HG03565 (cell line): ENCODE data around the gene ALDH9A1.
A peak's percentile ranks its signal among the peaks of the same experiment; 100 is the strongest.
"Not testable (repeated sequence)": the region's sequence is repeated elsewhere in the genome, so short reads cannot be mapped to it uniquely, and the experiment has no call there.

Source experiments
- ATAC-seq: cut with Tn5 transposase; IDR thresholded peaks from one replicate; pipeline ENCODE4 v1.9.1; 2021; ENCODE audit warnings: mild to moderate bottlenecking, moderate library complexity; ENCODE audit not compliant: unreplicated experiment

ALDH9A1 gene

DNA sequence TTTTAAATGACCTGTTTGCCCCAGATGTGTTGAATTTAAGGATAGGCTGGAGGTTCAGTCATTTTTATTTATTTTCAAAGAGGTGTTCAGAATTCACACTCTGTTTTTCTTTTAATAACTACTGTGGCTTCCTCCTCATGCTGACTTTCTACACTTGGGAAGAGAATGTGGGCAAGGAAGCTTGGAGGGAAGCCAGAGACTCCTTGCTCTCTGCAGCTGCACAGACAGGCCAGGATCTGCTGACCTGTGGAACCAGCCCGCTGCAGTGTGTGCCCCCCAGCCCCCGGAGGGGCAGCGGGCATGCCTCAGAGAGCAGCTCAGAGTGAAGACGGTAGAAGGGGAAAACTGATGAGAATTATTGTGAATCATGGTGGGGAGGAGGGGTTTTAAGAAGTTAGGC is 50.4 kb downstream of the ALDH9A1 start:
- no peak for ATAC-seq

- ATAC-seq: no peak
Measured at GRCh38 chr1:165647517-165647916, 50.8 kb downstream of the ALDH9A1 start.

DNA sequence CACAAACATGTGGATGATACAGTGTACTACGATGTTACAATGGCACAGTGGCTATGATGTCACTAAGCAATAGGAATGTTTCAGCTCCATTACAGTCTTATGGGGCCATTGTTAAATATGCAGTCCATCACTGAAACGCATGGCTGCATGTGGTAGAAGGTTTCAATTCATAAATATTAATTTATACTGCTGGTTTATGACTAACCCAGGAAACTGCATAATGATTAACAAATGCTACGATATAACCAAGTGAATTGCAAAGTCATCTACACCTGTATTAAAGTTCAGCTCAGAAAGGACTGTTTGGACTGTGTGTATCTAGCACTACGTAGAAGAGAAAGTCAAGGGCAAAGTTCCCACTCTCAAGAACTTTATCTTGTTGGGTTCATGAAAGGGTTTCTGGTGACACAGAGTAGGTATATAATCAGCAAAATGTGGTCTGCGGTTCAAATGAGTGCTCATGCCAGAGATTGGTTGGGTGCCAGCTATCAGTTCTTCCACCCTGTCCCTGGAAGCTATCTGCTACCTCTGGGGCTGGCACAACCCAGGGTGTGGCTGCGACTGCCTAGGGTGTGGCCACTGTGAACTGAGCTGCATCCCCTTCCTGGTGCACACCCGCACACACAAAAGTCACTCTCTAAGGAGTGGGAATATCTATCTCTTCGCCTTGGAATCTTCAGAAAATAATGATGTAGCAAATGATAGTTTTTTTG is 52.6 kb downstream of the ALDH9A1 start:
- no peak for ATAC-seq

DNA sequence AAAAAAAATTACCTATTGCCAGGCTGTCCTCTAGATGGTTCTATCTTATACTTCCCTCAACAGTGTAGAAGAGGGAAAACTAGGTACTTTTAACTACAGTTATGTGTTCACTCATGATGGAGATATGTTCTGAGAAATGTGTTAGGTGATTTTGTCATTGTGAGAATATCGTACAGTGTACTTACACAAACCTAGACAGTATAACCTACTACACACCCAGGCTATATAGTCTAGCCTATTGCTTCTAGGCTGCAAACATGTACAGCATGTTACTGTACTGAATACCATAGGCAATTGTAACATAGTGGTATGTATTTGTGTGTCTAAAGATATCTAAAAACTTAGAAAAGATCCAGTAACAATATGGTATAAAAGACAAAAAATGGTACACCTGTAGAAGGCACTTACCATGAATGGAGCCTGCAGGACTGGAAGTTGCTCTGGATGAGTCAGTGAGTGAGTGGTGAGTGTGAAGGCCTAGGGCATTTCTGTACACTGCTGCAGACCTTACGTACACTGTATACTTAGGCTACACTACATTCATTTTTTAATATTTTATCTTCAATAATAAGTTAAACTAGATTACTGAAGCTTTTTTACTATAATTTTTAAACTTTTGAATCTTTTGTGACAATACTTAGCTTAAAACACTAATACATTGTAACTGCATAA is 54.2 kb downstream of the ALDH9A1 start:
- no peak for ATAC-seq

GRCh38 chr1:165641231-165641987 is 57.0 kb downstream of the ALDH9A1 start:
- ATAC-seq: no peak

DNA sequence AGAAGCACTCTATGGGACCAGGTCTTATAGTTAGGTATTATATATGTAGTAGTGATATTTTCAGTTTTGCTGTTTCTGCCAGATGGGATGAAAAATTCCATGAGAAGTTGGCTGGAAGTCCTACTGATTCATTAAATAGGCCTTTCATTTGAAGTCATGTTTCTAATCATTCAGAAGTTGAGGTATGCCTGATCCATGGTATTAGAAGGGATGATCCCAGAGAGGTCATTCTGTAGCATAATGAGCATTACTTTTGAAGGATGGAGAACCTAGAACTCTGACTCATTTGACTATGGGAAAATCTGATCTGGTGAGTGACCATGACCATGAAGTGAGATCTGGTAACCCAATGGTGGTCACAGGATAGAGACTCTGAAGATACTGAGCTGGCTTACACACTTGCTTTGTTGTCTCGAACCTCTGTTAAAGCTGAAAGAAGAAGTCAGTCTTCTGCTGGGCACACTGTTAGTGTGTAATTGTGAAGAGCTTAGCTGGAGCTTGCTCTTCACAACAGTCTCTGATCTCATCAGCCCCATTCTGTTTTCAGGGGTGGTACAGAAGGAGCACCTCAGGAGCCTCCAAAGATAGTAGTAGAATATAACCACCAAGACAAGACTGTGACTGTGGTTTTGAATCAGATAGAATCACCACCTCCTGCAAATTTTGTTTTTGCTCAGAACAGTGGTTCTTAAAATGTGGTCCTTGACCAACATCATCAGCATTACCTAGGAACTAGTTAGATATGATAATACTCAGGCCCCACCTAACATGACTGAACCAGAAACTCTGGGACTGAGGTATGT is 58.3 kb downstream of the ALDH9A1 start:
- peak; percentile 37 for ATAC-seq

DNA sequence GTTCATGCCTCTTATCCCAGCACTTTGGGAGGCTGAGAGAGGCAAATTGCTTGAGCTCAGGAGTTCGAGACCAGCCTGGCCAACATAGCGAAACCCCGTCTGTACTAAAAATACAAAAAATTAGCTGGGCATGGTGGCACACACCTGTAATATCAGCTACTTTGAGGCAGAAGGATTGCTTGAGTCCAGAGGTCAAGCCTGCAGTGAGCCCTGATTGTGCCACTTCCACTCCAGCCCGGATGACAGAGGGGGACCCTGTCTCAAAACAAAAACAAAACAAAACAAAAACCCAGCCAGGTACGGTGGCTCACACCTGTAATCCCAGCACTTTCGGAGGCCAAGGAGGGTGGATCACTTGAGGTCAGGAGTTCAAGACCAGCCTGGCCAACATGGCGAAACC is 60.2 kb downstream of the ALDH9A1 start:
- ATAC-seq: not testable (repeated sequence)

- ATAC-seq: no peak
Measured at GRCh38 chr1:165637427-165637826, 60.9 kb downstream of the ALDH9A1 start.

DNA sequence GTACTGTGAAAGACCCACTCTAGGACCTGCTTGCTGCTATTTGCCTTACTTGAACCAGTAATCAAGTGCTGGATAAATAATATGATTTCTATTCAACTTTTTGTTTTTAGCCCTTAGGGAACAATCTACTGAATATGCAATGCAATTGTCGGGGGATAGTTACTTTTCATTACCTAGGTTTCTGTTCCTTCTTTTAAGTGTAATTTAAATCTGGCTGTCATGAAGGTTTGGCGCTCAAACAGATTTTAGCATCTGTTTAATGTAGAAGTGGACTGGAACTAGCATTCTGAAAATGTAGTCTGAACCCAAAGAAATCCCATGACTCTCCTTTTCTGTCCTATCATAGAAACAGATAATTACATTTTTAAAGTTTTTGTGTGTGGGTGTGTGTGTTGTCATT is 62.5 kb downstream of the ALDH9A1 start:
- ATAC-seq: no peak

DNA sequence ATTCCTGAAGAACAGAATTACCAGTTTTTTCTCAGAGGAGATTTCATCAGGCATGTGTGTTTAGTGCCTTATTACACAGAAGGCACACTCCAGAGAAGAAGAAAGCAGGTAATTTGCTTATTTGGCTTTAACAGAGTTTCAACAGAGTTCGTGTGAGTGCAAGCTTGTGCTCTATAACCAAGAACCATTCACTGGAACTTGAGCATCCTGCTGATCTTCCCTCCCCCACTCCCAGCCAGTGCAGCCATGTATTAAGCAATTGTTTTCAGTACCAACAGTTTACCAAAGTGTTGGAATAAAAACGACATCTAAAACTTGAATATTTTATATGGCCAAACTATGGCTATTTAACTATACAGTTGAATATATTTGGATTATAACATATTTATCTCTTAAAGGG is 63.0 kb downstream of the ALDH9A1 start:
- no peak for ATAC-seq

DNA sequence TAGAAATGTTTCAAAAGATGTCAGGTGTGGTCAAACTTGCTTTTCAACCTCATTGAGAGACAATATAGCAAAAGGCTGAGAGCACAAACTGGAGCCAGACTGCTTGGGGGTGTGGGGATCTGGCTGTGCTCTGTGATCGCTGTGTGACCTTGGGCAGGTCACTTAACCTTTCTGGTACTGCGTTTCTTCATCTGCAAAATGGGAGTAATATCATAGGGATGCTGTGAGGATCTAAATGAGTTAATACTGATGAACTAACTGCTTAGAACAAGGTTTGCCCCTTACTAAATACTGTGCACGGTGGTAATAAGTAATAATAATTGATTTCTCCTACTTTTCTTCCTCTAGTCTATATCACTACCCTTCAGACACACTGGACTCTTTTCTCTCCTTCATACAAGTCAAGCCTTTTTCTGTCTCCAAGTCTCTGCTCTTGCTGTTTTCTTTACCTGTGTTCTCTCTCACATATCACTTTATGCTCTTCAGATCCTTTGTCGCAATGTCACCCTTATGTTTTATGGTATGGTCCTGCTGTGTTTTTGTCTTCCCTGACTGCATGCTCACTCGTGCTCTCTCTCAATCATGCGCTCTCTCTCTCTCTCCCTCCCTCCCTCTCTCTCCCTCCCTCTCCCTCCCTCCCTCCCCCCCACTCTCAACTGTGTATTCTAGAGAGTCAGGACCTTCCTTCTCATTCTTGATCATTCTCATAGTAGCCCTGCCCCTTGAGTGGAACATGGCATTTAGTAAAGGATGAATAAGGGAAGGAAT is 64.0 kb downstream of the ALDH9A1 start:
- no peak for ATAC-seq

DNA sequence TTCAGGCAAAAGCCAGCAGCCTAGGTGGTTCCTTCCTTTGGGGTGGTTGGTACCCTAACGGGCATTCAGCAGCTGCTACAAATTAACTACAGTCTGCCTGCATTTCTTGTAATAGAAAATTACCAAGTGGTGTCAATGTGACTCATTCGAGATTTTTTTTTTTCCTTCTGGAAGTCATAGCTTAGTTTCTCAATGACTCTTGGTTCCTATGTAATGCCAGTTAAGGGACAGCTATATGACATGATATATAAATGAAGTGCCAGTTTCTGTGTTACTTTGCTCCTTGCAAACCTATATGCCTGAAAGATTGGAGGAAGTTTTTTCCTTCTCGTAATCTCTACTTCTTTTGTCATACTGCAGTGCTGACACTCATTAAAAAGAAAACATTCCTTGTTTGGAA is 64.7 kb downstream of the ALDH9A1 start:
- no peak for ATAC-seq

DNA sequence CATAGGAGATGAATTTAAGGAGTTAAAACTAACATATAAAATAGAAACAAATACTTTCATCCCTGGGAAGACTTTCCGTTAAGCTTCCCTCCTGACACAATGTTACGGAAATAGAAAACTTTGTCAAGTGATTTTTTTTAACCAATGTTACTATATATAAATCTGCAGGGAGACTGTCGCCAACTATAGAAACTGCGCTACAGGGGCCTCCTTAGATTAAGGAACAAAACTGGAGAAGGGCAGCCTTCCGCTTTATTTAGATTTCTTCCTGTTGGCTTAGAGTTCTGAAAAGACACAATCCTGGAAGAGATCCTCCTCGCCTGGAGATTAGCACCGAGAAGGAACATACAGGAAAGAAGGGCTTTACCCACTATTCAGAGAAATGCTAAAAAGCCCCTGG is 65.9 kb downstream of the ALDH9A1 start:
- ATAC-seq: no peak

DNA sequence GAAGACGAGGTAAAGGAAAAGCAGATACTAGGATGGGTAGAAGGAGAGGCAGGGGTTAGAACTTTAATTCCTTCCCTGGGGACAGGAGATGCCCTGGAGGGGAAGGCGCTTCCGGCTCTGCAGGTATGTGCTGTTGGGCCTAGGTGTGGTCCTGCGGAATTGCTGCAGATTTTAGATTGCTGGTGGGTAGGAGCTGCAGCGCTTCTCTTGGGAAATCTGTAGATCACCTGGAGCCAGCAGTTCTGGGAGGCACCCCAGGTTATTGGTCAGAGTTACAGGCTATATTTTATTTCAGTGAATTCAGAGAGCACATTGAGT is 66.3 kb downstream of the ALDH9A1 start:
- no peak for ATAC-seq

DNA sequence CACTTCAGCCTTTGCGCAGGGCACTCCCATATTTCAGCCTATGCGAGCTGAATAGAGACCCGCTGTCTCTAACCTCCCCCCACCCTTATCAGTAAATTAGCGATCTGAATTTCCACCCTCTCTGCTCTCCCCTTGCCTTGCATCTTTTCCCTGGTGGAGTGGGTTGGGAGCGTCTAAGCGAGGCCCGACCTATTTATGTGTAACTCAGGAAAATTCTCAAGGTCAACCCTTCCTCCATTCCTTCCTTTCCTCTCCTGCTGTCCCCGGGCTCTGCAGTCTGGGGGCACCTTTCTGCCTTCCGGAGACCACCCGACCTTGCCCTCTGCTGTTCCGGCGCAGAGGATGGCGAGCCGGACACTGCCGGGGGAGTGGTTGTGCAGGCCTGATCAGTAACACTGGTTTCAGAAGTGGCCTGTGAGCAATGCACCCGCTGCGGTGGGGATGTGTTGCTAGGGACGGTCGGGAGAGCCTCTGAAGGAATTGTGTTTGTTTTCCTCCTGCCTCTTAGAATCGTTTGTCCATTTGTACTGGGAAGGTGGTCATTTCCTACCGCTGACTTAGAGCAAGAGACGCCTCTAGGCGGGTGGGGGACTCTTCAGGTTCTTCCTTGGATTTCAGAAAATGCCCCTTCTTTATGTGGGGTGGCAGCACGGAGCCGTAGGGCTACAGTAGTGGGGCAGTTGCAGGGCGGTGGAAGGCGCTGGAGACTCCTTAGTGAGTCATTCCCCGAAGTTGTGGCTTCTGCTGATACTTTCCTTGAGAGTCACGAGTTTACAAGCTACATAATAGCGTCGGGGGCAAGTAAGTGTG is 66.8 kb downstream of the ALDH9A1 start:
- peak; percentile 31 for ATAC-seq

- peak; percentile 74 for ATAC-seq
Measured at GRCh38 chr1:165630629-165631341, 67.6 kb downstream of the ALDH9A1 start, which contains the start of gene MGST3. MGST3 (plus strand) TSS chr1:165631234; CDS start chr1:165649848, 18,614 bp downstream.

GRCh38 chr1:165629848-165630628 is 68.3 kb downstream of the ALDH9A1 start:
- ATAC-seq: no peak

DNA sequence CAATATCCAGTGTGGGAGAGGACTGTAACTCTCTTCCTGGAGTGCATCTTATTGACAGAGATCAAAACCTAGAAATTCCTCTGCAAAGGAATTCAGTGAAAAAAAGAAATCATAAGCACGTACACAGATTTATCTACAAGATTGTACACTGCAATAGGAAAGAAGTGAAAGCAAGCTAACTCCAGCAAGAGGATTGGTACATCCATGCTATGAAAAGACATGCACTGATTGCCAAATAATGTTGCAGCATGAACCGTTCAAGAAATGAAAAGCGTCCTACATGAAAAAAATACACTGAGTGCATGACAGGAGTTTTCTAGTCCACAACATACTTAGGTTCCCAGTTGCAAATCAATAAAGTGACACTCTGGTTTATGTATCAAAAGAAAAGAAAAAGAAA is 69.2 kb downstream of the ALDH9A1 start:
- ATAC-seq: no peak
